Activated naive CD4-positive, alpha-beta T cell treated with anti-CD3 and anti-CD28 coated beads, Interleukin-2, amount 50 U/mL, for 24 hours (primary cell): Measurements from ENCODE around the gene MAP2K1.

Experiments used
- H3K27ac Mint-ChIP-seq: one replicate; pipeline ENCODE4 v1.8.0; 2021; ENCODE audit warnings: mild to moderate bottlenecking, mixed read lengths
- H3K27me3 Mint-ChIP-seq: one replicate; pipeline ENCODE4 v1.8.0; 2021; ENCODE audit warnings: mixed read lengths
- H3K36me3 Mint-ChIP-seq: one replicate; pipeline ENCODE4 v1.8.0; 2021; ENCODE audit warnings: mixed read lengths
- H3K4me1 Mint-ChIP-seq: one replicate; pipeline ENCODE4 v1.8.0; 2021; ENCODE audit warnings: mixed read lengths
- H3K4me3 Mint-ChIP-seq: one replicate; pipeline ENCODE4 v1.8.0; 2021; ENCODE audit warnings: mild to moderate bottlenecking, mixed read lengths
- H3K9me3 Mint-ChIP-seq: one replicate; pipeline ENCODE4 v1.8.0; 2021; ENCODE audit warnings: mixed read lengths

Gene MAP2K1

GRCh38 chr15:66474135-66474534 is 87.4 kb downstream of the MAP2K1 start:
- Mint-ChIP-seq H3K36me3 (no peaks in the 10 kb centered on the region), H3K9me3 (no peaks in the 10 kb centered on the region), H3K4me1 (peaks cover 54% of the 10 kb centered on the region), H3K27me3 (no peaks in the 10 kb centered on the region), H3K4me3 (no peak overlapping the region), H3K27ac (peak overlapping the region; percentile 68)

- Mint-ChIP-seq H3K27me3 (no peaks in the 10 kb centered on the region), H3K36me3 (no peaks in the 10 kb centered on the region), H3K27ac (no peak overlapping the region), H3K4me3 (no peak overlapping the region), H3K9me3 (no peaks in the 10 kb centered on the region), H3K4me1 (peaks cover 48% of the 10 kb centered on the region)
Observed at GRCh38 chr15:66474963-66475362, 88.3 kb downstream of the MAP2K1 start.

GRCh38 chr15:66476535-66476934 is 89.8 kb downstream of the MAP2K1 start:
- Mint-ChIP-seq H3K27me3 (no peaks in the 10 kb centered on the region), H3K36me3 (no peaks in the 10 kb centered on the region), H3K9me3 (no peaks in the 10 kb centered on the region), H3K27ac (peak overlapping the region; percentile 83), H3K4me3 (no peak overlapping the region), H3K4me1 (peaks cover 32% of the 10 kb centered on the region)

GRCh38 chr15:66477011-66477410 is 90.3 kb downstream of the MAP2K1 start:
- Mint-ChIP-seq H3K4me1 (peaks cover 28% of the 10 kb centered on the region), H3K4me3 (no peak overlapping the region), H3K27me3 (no peaks in the 10 kb centered on the region), H3K36me3 (no peaks in the 10 kb centered on the region), H3K9me3 (no peaks in the 10 kb centered on the region), H3K27ac (peak overlapping the region; percentile 83)

- H3K4me1 Mint-ChIP-seq = peaks cover 10% of the 10 kb centered on the region
- H3K4me3 Mint-ChIP-seq = no peak overlapping the region
- H3K36me3 Mint-ChIP-seq = peaks cover 7% of the 10 kb centered on the region
- no peaks in the 10 kb centered on the region for H3K9me3 Mint-ChIP-seq
- no peak overlapping the region for H3K27ac Mint-ChIP-seq
- H3K27me3 Mint-ChIP-seq = no peaks in the 10 kb centered on the region
Observed at GRCh38 chr15:66480267-66480666, 93.6 kb downstream of the MAP2K1 start.

- H3K4me3 Mint-ChIP-seq = no peak overlapping the region
- peaks cover 7% of the 10 kb centered on the region for H3K36me3 Mint-ChIP-seq
- peak overlapping the region; percentile 31 for H3K27ac Mint-ChIP-seq
- H3K9me3 Mint-ChIP-seq = no peaks in the 10 kb centered on the region
- H3K4me1 Mint-ChIP-seq = peaks cover 8% of the 10 kb centered on the region
- no peaks in the 10 kb centered on the region for H3K27me3 Mint-ChIP-seq
Observed at GRCh38 chr15:66481107-66481856, 94.6 kb downstream of the MAP2K1 start.

- Mint-ChIP-seq H3K36me3 (peaks cover 9% of the 10 kb centered on the region), H3K4me3 (no peak overlapping the region), H3K9me3 (no peaks in the 10 kb centered on the region), H3K27me3 (no peaks in the 10 kb centered on the region), H3K27ac (peak overlapping the region; percentile 67), H3K4me1 (no peaks in the 10 kb centered on the region)
Observed at GRCh38 chr15:66482539-66482938, 95.8 kb downstream of the MAP2K1 start.

GRCh38 chr15:66483131-66483566 is 96.4 kb downstream of the MAP2K1 start:
- peak overlapping the region; percentile 8 for H3K27ac Mint-ChIP-seq
- peaks cover 9% of the 10 kb centered on the region for H3K36me3 Mint-ChIP-seq
- H3K4me1 Mint-ChIP-seq = no peaks in the 10 kb centered on the region
- H3K27me3 Mint-ChIP-seq = no peaks in the 10 kb centered on the region
- no peaks in the 10 kb centered on the region for H3K9me3 Mint-ChIP-seq
- no peak overlapping the region for H3K4me3 Mint-ChIP-seq

GRCh38 chr15:66484539-66485112 is 97.9 kb downstream of the MAP2K1 start:
- Mint-ChIP-seq H3K36me3 (peaks cover 9% of the 10 kb centered on the region), H3K4me3 (no peak overlapping the region), H3K27ac (peak overlapping the region; percentile 94), H3K9me3 (no peaks in the 10 kb centered on the region), H3K4me1 (no peaks in the 10 kb centered on the region), H3K27me3 (no peaks in the 10 kb centered on the region)

- H3K9me3 Mint-ChIP-seq = no peaks in the 10 kb centered on the region
- peak overlapping the region; percentile 30 for H3K27ac Mint-ChIP-seq
- H3K4me3 Mint-ChIP-seq = no peak overlapping the region
- peaks cover 12% of the 10 kb centered on the region for H3K36me3 Mint-ChIP-seq
- peaks cover 4% of the 10 kb centered on the region for H3K4me1 Mint-ChIP-seq
- H3K27me3 Mint-ChIP-seq = no peaks in the 10 kb centered on the region
Observed at GRCh38 chr15:66486887-66487286, 100.2 kb downstream of the MAP2K1 start.

GRCh38 chr15:66488525-66488924 is 101.8 kb downstream of the MAP2K1 start:
- H3K27me3 Mint-ChIP-seq = no peaks in the 10 kb centered on the region
- H3K9me3 Mint-ChIP-seq = no peaks in the 10 kb centered on the region
- peaks cover 13% of the 10 kb centered on the region for H3K4me1 Mint-ChIP-seq
- H3K4me3 Mint-ChIP-seq = no peak overlapping the region
- H3K36me3 Mint-ChIP-seq = peaks cover 7% of the 10 kb centered on the region
- H3K27ac Mint-ChIP-seq = no peak overlapping the region

- Mint-ChIP-seq H3K27me3 (no peaks in the 10 kb centered on the region), H3K4me1 (peaks cover 19% of the 10 kb centered on the region), H3K4me3 (no peak overlapping the region), H3K36me3 (peaks cover 8% of the 10 kb centered on the region), H3K9me3 (no peaks in the 10 kb centered on the region), H3K27ac (no peak overlapping the region)
Observed at GRCh38 chr15:66489179-66489791, 102.6 kb downstream of the MAP2K1 start.

- Mint-ChIP-seq H3K27ac (no peak overlapping the region), H3K36me3 (peaks cover 13% of the 10 kb centered on the region), H3K27me3 (no peaks in the 10 kb centered on the region), H3K9me3 (no peaks in the 10 kb centered on the region), H3K4me3 (no peak overlapping the region), H3K4me1 (peaks cover 37% of the 10 kb centered on the region)
Observed at GRCh38 chr15:66491846-66492245, 105.1 kb downstream of the MAP2K1 start.

GRCh38 chr15:66494262-66494661 is 107.5 kb downstream of the MAP2K1 start:
- Mint-ChIP-seq H3K36me3 (peaks cover 19% of the 10 kb centered on the region), H3K4me1 (peaks cover 47% of the 10 kb centered on the region), H3K4me3 (peak overlapping the region; percentile 40)

GRCh38 chr15:66496951-66497501 is 110.3 kb downstream of the MAP2K1 start:
- H3K4me1 Mint-ChIP-seq = peaks cover 66% of the 10 kb centered on the region
- peak overlapping the region; percentile 96 for H3K4me3 Mint-ChIP-seq
- H3K36me3 Mint-ChIP-seq = peaks cover 33% of the 10 kb centered on the region
- H3K9me3 Mint-ChIP-seq = no peaks in the 10 kb centered on the region
- H3K27ac Mint-ChIP-seq = peak overlapping the region; percentile 97
- H3K27me3 Mint-ChIP-seq = no peaks in the 10 kb centered on the region

More at GRCh38 chr15:66494262-66494661, 107.5 kb downstream of the MAP2K1 start:
- peak overlapping the region; percentile 93 for H3K27ac Mint-ChIP-seq
- no peaks in the 10 kb centered on the region for H3K9me3 Mint-ChIP-seq
- no peaks in the 10 kb centered on the region for H3K27me3 Mint-ChIP-seq
